A549 treated with CORT108297 at 1 μM for 4 hours (cell line): ENCODE data around the gene FXN. TPM values are rescaled to one million over a fixed set of nuclear protein-coding genes. Genes with fewer than 3 reads are reported as not detected.

Experiments
- total RNA-seq: library from RNA; stranded (reverse); fragments of 200-300 nt; extraction: Qiagen RNA extraction; gene quantifications from 5 replicates; pipeline ENCODE4 v1.2.3, GENCODE V29; 2022

The FXN gene
- 25.3 to 29.8 TPM (median 27.5 TPM) in 5 replicates for total RNA-seq

GRCh38 chr9:69035438-69036308 lies at the start of gene FXN:
TSS of gene FXN (plus strand) at chr9:69035752. CDS start at chr9:69035783, 31 bp downstream.

GRCh38 chr9:69014013-69014412 lies 21.5 kb upstream of the FXN start, which contains the start of gene PRKACG:
TSS of gene PRKACG (minus strand) at chr9:69014113. CDS start at chr9:69014092, 21 bp downstream.

Other genes starting within 250 kb of the FXN start
- not detected in 5 replicates for gene PRKACG, start 21.6 kb upstream of the FXN start, total RNA-seq
- gene TJP2, start 138.5 kb downstream of the FXN start, total RNA-seq, result 3.9 to 5.4 TPM (median 5.0 TPM) in 5 replicates